Measurements from ENCODE around the gene SCAPER. TPM values are rescaled to one million over a fixed set of nuclear protein-coding genes. Genes with fewer than 3 reads are reported as not detected.

Gene SCAPER
- total RNA-seq, 2 experiments from 2014 or later, result 10.4 to 22.3 TPM

GRCh38 chr15:76803049-76803571 is 102.0 kb downstream of the SCAPER start:
- Histone ChIP-seq H2AFZ (ENCODE audit: low read length) (no peak overlapping the region), H3K36me3 (ENCODE audit: insufficient read depth, low read length) (no peaks in the 10 kb centered on the region), H3K27ac (ENCODE audit: low read depth, low read length, poor library complexity, severe bottlenecking) (no peak overlapping the region), H4K20me1 (ENCODE audit: insufficient read depth, low read length) (no peaks in the 10 kb centered on the region), H3K79me2 (ENCODE audit: insufficient read depth, low read depth, low read length) (no peaks in the 10 kb centered on the region), H3K9me2 (ENCODE audit: insufficient read depth, low read length) (no peaks in the 10 kb centered on the region), H3K4me3 (ENCODE audit: low read depth, low read length, poor library complexity, severe bottlenecking) (no peak overlapping the region), H3K9me3 (ENCODE audit: low read length) (no peaks in the 10 kb centered on the region), H3K4me2 (ENCODE audit: low read length) (no peak overlapping the region), H3K4me1 (ENCODE audit: insufficient read depth, low read length, poor library complexity, severe bottlenecking) (no peaks in the 10 kb centered on the region)
- CTCF ChIA-PET (ENCODE audit: unreplicated experiment), result interaction anchor here (0.5 kb wide), 1 partner anchor 704 kb away, joined by 3 read pairs; no protein-coding TSS in a partner anchor
- DNase-seq (ENCODE audit: low spot score), result no peak
- TSS peak; percentile 43 for BruUV-seq (replicated peaks)
- no peak for TF ChIP-seq CTCF (conservative IDR thresholded peaks at IDR 0.05; ENCODE audit: low read length)
- TF ChIP-seq EZH2phosphoT487 (IDR thresholded peaks at IDR 0.05; ENCODE audit: borderline replicate concordance, low read depth, low read length), result no peak
- POLR2A ChIA-PET, result no interaction called here
- intact Hi-C loops (cut with micrococcal nuclease; ENCODE audit: unreplicated experiment), result no loop called here

DNA sequence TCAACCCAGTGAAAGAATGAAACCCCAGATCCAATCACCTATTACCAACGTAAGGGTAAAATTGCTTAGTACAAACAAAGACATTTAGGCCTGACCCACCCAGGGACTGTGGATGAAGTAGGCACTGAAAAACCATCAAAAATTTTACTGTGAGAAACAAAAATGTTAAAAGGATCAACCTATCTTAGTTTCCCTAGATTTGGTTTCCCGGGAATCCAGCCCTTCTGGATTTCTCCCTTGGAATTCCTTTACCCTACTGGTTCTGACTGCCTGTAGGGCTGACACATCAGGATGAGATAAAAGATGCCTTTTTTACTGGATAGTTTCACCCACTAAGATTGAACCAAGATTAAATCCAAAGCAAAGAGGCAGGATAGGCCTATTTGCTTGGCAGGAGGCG is 102.7 kb downstream of the SCAPER start:
- Histone ChIP-seq H3K9me3 (ENCODE audit: low read length) (no peaks in the 10 kb centered on the region), H3K79me2 (ENCODE audit: insufficient read depth, low read depth, low read length) (no peaks in the 10 kb centered on the region), H3K9me2 (ENCODE audit: insufficient read depth, low read length) (no peaks in the 10 kb centered on the region), H3K4me2 (ENCODE audit: low read length) (no peak overlapping the region), H3K4me1 (ENCODE audit: insufficient read depth, low read length, poor library complexity, severe bottlenecking) (no peaks in the 10 kb centered on the region), H2AFZ (ENCODE audit: low read length) (no peak overlapping the region), H3K27ac (ENCODE audit: low read depth, low read length, poor library complexity, severe bottlenecking) (no peak overlapping the region), H3K36me3 (ENCODE audit: insufficient read depth, low read length) (no peaks in the 10 kb centered on the region), H3K4me3 (ENCODE audit: low read depth, low read length, poor library complexity, severe bottlenecking) (no peak overlapping the region), H4K20me1 (ENCODE audit: insufficient read depth, low read length) (no peaks in the 10 kb centered on the region)
- DNase-seq (ENCODE audit: low spot score), result no peak
- TF ChIP-seq CTCF (conservative IDR thresholded peaks at IDR 0.05; ENCODE audit: low read length) (no peak), EZH2phosphoT487 (IDR thresholded peaks at IDR 0.05; ENCODE audit: borderline replicate concordance, low read depth, low read length) (no peak)
- intact Hi-C loops (cut with micrococcal nuclease; ENCODE audit: unreplicated experiment), result no loop called here
- CTCF ChIA-PET (ENCODE audit: unreplicated experiment), result interaction anchor here (0.5 kb wide), 1 partner anchor 704 kb away, joined by 3 read pairs; no protein-coding TSS in a partner anchor
- no TSS peak for BruUV-seq (replicated peaks)
- POLR2A ChIA-PET, result no interaction called here

DNA sequence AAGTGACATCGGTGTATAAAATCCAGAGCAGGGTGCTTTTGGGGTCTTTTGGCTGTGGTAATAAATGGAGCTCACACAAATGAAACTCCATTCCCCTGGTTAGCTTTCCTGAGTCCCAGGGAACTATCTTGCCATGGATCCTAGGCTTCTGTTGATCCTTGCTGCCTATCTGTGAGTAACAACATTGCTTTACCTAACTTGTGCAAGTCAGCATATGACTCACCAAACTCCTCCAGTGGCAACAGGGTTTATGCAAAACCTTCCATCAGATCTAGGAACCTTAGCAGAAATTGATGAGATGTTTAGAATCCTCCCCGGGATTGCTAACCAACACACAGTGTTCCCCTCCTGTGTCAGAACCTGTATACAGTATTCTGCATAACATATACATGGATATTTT is 105.4 kb downstream of the SCAPER start:
- TF ChIP-seq EZH2phosphoT487 (IDR thresholded peaks at IDR 0.05; ENCODE audit: borderline replicate concordance, low read depth, low read length) (no peak), CTCF (conservative IDR thresholded peaks at IDR 0.05; ENCODE audit: low read length) (no peak)
- POLR2A ChIA-PET, result interaction anchor here (0.7 kb wide), 1 partner anchor 1439 kb away, joined by 3 read pairs; no protein-coding TSS in a partner anchor

More for the DNA sequence above, 105.4 kb downstream of the SCAPER start:
- H4K20me1 ChIP-seq (ENCODE audit: insufficient read depth, low read length), result no peaks in the 10 kb centered on the region
- DNase-seq (ENCODE audit: low spot score), result no peak
- no peaks in the 10 kb centered on the region for H3K9me3 ChIP-seq (ENCODE audit: low read length)
- no peak overlapping the region for H2AFZ ChIP-seq (ENCODE audit: low read length)
- H3K79me2 ChIP-seq (ENCODE audit: insufficient read depth, low read depth, low read length), result no peaks in the 10 kb centered on the region
- CTCF ChIA-PET (ENCODE audit: unreplicated experiment), result no interaction called here
- no peaks in the 10 kb centered on the region for H3K36me3 ChIP-seq (ENCODE audit: insufficient read depth, low read length)
- BruUV-seq (replicated peaks), result no TSS peak
- H3K4me1 ChIP-seq (ENCODE audit: insufficient read depth, low read length, poor library complexity, severe bottlenecking), result no peaks in the 10 kb centered on the region
- no peak overlapping the region for H3K27ac ChIP-seq (ENCODE audit: low read depth, low read length, poor library complexity, severe bottlenecking)
- no peaks in the 10 kb centered on the region for H3K9me2 ChIP-seq (ENCODE audit: insufficient read depth, low read length)
- intact Hi-C loops (cut with micrococcal nuclease; ENCODE audit: unreplicated experiment), result no loop called here
- H3K4me3 ChIP-seq (ENCODE audit: low read depth, low read length, poor library complexity, severe bottlenecking), result no peak overlapping the region
- H3K4me2 ChIP-seq (ENCODE audit: low read length), result no peak overlapping the region

Data from OCI-LY7 (cell line).